Transverse colon (tissue), 3 donors: ENCODE results near the gene RGS2.

Source experiments
- CTCF ChIP-seq, 5 experiments: fragments of 200-600 bp in 3 of 5; fragments of 450-650 bp in 2 of 5; sonication (generic) in 3 of 5; IDR thresholded peaks; 1 replicate in 2 of 5; 2 replicates in 3 of 5; pipeline ENCODE4 v1.5.1; 2016 to 2017; ENCODE audit warnings: antibody characterized with exemption in 5 of 5, inconsistent platforms in 3 of 5, mild to moderate bottlenecking in 2 of 5, moderate library complexity in 1 of 5
- POLR2A ChIP-seq: fragments of 450-650 bp; IDR thresholded peaks from one replicate; pipeline ENCODE4 v1.6.1; 2016; ENCODE audit warnings: antibody characterized with exemption, mild to moderate bottlenecking, moderate library complexity

- TF ChIP-seq CTCF (IDR thresholded peaks at IDR 0.05), result no peak
- TF ChIP-seq POLR2A, result no peak
These were observed 49.7 kb upstream of the RGS2 start for GRCh38 chr1:192759104-192759503.
